GM12872 (cell line): ENCODE data around the gene TRAPPC12.

Source experiments
- CTCF ChIP-seq: IDR thresholded peaks from 3 replicates; pipeline ENCODE4 v1.5.1; 2011; ENCODE audit warnings: low read depth, mild to moderate bottlenecking, low read length, moderate library complexity; ENCODE audit not compliant: insufficient read depth

The TRAPPC12 gene

GRCh38 chr2:3488061-3488531 lies 108.6 kb downstream of the TRAPPC12 start:
- TF ChIP-seq CTCF: no peak

- TF ChIP-seq CTCF: no peak
Measured at GRCh38 chr2:3488855-3489763, 109.6 kb downstream of the TRAPPC12 start.

- TF ChIP-seq CTCF: no peak
Measured at GRCh38 chr2:3489764-3490115, 110.2 kb downstream of the TRAPPC12 start.

- TF ChIP-seq CTCF: no peak
Measured at GRCh38 chr2:3490191-3491170, 111.0 kb downstream of the TRAPPC12 start.

GRCh38 chr2:3491306-3491705 lies 111.8 kb downstream of the TRAPPC12 start:
- no peak for TF ChIP-seq CTCF

DNA sequence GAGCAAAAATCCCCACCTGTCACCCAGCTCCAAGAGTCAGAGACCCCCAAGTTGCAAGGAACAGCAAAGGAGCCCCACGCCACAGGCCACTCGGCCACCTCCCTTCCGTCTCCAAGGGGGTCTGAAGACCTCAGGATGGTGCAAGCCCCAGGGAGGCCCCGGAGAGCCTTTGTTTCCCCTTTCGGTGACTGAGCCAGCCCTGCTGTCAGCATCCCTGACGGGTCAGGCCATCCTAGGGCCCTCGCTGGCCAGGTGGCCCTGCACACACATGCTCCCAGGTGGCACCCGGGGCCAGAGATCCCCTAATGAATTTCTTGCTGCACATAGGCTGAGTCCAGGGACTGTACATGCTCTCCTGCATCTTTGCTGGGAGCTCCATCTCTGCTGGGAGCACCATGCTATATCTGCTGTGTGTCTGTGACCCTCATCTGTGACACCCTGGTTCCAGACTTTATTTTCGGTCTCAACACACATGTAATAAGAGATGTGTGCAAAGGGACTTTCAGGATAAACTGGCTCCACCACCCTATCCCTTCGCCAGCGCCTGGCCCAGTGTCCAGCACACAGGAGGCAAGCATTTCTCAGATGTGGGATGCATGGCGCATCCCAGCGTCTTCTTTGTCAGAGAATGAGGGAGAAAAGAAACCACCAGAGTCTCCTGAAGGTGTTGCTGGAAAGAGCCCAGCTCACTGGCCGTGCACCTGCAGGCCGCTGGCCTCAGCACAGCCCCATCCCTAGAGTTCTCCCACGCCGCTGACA lies 112.4 kb downstream of the TRAPPC12 start:
- no peak for TF ChIP-seq CTCF
